GM20431 (cell line): Measurements from ENCODE around the gene HEATR9.
"Not testable (repeated sequence)": the region's sequence is repeated elsewhere in the genome, so short reads cannot be mapped to it uniquely, and the experiment has no call there.

Experiments
- in situ Hi-C: fragments of 300-500 bp; cut with MseI, MboI; formaldehyde crosslinking; loops from one replicate; pipeline ENCODE4 v1.15.0; 2020; ENCODE audit warnings: low sequenced_read_pairs; ENCODE audit not compliant: unreplicated experiment

Gene HEATR9, protein sequence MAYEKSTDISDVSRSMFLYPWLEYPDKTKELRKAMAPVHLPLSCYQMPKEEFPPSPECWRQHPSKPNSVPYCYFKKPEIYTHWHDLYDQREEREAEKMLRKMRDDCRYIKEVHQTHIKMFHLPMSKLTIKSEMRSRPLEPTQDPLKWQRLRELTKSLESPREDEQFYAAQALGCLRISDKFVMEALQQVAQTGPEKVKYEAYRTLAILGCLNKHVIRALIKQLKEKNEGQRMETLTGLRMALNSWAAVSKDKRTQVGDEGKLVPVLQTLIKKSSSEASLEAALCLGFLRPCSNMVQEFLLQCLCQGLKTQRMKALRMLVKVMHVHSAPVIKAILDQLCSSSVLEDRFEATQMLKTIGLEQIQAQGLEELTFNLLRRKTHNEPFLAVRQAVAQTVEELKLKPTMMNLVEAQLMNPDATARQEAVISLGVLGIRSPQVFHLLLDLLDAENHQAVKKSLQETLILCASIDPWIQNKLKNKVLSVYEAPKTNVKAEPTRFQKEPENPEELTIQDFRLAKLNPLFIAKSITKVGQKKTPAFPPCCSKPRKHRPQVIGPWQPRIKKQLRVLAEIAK

DNA sequence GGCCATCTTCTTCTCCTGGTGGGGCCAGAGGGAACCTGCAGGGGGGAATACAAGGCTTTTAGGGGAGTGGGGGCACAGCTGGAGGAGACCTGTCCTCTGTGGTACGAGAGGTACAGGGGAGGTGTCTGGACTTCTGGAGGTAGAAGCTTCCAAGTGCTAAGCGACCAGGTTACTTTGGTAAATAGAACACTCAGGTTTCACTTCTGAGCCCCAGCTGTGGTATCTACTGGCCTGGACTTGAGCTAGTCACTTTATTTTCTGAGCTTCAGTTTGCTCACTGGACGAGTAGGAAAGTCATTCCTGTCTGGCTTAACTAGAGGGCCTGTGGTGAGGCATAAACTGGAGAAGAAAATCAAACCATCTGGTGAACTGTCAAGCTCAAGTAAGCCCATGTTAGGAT, at the start of gene HEATR9:
Gene HEATR9, minus strand, starts transcription at position 155 of the 400 bp plus-strand sequence. Its CDS starts 149 bp downstream, at position 6.
- in situ Hi-C loops: no loop called here

DNA sequence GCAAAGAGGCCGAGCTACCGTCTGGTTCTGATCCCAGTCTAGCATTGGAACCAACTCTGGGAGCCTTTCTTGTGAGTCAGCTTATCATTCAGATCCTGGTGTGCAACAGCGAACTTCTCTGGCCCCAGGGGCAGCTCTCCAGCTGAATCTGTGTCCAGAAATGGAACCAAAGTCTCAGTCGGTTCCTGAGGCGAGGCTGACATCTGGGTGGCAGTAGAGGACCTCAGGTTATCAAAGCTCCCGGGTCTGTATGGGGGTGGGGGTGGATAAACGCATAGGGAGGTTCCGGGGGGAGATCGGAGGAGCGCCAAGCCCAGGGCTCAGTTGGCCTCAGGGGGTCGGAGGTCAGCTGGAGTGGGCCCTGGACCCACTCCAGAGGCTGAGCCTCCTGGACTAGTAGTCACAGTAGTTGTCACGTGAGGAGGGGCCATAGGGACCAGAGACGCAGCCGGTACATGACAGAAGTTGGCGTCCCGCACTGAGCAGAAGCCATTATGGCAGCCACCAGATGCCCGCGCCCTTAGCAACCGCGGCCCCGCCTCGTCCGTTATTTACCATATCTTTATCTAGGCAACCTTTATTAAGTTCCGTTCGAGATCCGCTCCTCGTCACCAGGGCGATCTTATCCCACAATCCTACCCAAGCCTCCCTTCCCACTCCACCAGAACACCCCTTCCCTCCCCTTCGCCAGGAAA, 49.0 kb upstream of the HEATR9 start:
- in situ Hi-C loops: no loop called here

DNA sequence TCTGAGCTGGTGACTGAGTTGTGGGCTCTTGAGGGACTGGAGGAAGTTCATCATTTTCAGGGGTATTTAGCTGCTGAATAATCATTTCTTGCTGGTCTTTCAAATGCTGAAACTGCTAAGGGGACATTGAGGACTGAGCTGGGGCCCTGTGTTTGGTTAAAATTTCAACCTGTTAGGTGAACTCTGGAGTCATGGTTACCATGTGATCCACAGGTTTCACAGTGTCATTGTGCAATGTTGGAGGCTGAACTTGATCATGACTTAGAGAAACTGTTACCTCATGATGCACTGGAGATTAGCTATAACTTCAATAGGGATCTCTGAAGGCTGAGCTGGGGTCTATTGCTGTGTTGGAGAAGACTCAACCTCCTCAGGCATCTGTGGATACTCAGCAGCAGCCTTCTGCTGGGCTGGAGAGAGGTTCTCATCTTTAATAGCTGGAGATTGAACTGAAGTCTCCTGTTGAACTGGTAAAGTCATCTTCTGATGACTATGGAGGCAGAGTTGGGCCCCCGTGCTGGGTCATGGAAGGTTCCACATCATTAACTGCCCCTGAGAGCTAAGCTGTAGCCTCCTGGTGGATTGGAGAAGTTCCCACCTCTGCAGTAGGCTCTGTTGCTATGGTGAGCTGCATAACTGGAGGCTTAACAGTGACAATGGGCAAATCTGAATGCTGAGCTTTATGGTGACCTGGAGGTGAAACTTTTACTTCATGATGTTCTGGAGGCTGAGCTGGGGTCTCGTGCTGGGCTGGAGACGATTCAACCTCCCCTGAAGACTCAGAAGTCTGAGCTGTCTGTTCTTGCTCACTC, 46.7 kb upstream of the HEATR9 start:
- in situ Hi-C loops: no loop called here

DNA sequence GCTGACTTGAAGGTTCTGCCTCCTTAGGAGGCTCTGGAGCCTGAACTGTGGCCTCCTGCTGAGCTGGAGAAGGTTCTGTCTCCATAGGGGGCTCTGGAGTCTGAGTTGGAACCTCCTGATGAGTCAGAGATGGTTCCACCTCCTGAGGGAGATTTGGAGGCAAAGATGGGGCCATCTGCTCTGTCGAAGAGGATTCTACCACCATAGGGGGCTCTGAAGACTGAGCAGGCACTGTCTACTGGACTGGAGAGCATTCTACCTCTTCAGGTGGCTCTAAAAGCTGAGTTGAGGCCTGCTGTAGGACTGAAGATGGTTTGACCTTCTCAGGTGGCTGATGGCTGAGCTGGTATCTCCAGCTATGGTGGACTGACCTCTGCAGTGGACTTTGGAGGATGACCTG, 45.7 kb upstream of the HEATR9 start:
- in situ Hi-C loops: no loop called here

DNA sequence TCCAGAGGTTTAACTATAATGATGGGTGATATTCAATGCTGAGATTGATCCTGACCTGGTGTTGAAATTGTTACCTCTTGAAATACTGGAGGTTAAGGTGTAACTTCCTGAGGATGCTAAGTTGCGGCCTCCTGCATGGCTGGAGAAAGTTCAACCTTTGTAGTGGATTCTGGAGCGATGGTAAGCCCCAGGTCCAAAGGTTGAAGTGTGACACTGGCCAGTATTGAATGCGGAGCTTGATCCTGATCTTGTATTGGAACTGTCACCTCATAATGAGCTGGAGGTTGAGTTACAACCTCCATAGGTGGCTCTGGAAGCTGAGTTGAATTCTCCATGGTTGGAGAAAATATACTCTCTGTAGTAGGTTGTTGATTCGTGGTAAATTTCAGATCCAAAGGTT, 44.9 kb upstream of the HEATR9 start:
- in situ Hi-C loops: no loop called here

DNA sequence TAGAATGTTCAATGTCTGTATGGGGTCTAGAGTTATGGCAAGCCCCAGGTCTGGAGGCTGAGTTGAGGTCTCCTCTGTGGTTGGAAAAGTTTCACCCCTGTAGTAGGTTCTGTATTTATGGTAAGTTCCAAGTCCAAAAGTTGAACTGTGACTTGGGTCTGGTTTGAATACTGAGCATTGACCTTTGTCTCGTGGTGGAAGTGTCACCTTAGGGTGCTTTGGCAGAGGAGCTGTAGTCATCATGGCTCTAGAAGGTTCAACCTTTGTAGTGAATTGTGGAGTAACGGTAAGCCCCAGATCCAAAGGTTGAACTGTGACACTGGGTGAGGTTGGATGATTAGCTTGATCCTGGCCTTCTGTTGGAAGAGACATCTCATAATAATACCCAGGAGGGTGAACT, 44.3 kb upstream of the HEATR9 start:
- in situ Hi-C loops: no loop called here

DNA sequence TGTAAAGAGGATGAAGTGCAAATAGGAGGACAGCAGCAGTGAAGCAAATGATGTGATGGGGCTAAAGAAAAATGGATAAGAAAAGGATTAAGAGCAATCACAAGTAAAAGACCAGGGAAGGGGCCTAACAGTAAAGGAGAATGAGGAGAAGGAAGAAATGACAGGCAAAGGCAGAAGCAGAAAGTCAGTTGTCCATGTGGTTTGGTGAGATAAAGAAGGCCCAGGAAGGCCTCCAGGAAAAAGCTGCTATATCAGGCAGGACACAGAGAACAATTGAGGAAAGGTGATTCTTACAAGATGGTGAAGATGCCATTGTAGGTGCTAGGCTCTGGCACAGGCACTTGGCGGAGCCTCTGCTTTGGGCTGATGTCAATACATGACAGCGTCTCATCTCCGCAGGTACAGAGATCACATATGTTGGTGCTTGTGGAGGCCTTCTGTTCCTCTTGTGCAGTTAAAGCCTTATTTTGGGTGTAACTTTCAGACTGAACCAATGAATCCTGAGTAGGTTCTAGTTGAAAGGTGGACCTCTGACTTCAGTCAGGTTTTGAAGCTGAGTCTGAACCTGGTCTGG, 43.7 kb upstream of the HEATR9 start:
- in situ Hi-C loops: no loop called here

DNA sequence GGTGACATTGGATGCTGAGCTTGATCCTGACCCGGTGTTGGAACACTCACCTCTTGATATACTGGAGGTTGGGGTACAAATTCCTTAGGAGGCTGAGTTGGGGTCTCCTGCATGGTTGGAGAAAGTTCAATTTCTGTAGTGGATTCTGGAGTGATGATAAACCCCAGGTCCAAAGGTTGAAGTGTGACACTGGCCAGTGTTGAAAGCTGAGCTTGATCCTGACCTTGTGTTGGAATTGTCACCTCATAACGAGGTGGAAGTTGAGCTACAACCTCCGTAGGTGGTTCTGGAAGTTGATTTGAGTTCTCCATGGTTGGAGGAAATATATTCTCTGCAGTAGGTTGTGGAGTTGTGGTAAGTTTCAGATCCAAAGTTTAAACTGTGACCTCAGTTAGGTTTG, 40.7 kb upstream of the HEATR9 start:
- in situ Hi-C loops: no loop called here

DNA sequence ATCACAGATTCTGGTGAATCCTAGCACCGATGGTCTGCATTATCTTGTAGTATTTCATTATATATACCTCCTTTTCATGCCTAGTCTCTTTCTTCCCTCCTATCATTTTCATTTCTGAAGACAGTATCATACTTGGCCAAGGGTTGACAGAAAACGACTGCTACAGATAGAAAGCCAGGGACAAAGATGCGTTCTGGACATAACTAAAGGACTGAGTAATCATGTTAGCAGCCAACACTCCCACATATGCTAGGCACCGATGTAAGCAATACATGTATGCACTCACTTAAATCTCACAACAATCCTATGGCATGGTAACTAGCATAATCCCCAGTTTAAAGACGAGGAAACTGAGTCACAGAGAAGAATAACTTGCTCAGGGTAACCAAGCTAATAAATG, 39.0 kb upstream of the HEATR9 start:
- in situ Hi-C loops: no loop called here

DNA sequence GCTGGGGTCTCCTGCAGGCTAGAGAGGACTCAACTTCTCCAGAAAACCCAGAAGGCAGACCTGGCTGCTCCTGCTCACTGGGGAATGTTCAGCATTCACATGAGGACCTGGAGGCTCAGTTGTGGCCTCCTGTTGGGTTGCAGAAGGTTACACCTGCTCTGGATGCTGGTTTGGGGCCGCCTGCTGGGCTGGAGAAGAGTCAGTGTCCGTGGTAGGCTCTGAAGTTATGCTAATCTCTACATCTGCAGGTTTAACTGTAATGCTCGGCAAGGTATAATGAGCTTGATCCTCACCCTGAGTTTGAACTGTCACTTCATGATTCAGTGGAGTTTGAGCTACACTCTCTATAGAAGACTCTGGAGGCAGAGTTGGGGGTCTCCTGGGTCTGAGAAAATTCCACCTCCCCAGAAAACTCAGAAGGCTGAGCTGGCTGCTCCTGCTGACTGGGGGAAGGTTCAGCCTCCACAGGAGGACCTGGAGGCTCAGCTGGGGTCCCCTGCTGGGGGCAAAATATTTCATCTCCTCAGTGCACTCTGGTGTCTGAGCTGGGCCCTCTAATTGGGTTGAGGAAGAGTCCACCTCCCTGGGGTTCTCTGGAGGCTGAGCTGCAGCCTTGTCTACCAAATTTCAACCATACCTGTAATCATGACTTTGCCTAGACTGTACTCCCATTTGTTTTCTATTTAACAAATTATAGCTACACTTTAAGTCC, 38.4 kb upstream of the HEATR9 start:
- in situ Hi-C loops: no loop called here

DNA sequence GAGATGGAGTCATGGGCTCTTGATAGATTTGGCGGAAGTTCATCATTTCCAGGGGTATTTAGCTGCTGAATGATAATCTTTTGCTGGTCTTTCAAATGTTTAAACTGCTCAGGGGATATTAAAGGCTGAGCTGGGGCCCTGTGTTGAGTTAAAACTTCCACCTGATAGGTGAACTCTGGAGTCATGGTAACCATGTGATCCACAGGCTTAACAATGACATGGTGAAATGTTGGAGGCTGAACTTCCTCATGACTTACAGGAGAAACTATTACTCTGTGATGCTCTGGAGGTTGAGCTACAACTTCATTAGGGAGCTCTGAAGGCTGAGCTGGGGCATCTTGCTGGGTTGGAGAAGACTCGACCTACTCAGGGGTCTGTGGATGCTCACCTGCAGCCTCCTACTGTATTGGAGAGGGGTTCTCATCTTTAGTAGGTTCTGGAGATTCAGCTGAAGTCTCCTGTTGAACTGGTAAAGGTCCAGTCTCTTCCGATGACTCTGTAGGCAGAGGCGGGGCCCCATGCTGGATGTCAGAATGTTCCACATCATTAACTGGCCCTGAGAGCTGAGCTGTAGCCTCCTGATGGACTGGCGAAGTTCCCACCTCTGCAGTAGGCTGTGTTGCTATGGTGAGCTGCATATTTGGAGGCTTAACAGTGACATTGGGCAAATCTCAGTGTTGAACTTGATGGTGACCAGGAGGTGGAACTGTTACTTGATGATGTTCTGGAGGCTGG, 37.7 kb upstream of the HEATR9 start:
- in situ Hi-C loops: no loop called here

DNA sequence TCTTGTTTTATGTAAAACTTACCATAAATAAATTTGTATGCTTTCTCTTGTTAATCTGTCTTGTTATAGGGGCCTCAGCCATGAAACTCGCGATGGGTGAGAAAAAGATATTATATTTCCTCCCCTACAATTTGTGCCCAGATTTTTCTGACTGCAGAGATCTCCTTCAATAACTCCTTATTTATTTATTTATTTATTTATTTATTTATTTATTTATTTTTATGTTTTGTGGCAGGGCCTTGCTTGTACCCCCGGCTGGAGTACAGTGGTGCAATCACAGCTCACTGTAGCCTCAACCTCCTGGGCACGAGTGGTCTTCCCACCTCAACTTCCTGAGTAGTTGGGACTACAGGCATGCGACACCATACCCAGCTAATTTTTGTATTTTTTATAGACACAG, 34.8 kb upstream of the HEATR9 start:
- in situ Hi-C loops: no loop called here

DNA sequence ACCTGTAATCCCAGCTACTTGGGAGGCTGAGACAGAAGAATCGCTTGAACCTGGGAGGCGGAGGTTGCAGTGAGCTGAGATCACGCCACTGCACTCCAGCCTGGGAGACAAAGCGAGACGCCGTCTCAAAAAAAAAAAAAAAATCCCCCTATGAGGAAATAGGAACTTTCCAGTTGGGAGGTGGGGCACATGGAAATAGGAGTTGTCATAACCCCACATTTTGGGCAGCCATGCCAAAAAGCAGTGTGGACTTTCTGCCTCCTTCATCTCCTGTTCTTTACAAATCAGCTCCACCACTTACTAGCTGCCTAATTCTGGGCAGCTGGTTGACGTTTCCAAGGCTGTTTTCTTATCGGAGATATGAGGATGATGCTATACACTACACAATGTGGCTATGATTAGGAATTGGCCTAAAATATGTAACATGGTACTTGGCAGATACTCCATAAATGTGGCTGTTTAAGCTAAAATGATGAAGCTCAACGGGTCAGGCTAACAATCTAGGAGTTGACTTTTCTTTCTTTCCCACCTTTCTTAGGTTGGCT, 33.0 kb upstream of the HEATR9 start:
- in situ Hi-C loops: no loop called here

DNA sequence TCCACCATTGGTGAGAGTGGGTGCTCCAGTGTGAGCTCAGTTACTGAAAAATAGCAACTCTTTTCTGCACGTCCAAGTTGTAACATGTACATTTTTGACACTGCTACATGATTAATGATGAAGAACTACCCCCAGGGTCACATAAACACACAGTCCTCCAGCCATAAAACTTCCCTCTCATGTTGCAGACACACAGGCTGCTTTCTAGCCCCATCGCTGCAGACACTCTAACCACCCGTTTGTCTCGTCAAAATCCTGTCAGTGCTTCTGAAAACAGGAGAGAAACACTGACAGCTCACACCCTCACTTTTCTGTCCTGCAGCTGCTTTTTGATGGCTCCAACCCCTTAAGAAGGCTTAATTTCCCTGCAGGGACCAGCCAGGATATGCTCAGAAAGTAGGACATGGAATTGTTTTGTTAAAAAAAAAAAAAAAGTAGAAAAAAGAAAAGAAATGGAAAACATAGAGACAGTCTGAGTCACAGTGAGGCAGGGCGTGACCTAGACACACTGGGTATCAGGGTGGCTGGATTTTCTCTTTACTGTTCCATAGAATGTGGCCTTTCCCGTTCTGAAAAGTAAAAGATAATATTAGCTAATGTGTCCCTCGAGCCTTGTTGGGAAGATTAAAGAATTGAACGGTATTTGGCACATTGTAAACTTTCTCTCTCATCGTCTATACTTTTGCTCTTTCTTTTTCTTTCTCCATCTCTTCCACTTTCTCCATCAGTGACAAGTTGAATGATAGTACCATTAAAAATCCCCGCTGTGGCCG, 32.2 kb upstream of the HEATR9 start:
- in situ Hi-C loops: no loop called here

DNA sequence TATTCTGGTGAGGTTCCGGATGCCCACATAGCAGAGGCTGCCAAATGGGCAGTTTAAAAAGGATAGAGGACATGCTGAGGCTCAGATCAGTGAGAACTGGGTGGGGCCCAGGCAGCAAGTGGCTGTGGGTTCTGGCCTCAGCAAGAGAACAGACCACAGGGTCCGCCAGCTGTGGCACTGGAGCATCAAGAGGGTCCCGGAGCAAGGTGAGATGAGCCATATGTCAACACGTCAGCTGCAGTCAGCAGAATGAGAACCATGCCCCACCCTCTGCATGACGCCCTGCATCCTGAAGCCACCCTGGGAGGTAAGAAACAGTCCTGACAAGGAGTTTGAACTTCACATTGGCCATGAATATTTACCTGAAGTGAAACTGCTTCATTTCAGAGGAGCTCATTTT, 31.6 kb upstream of the HEATR9 start:
- in situ Hi-C loops: no loop called here

DNA sequence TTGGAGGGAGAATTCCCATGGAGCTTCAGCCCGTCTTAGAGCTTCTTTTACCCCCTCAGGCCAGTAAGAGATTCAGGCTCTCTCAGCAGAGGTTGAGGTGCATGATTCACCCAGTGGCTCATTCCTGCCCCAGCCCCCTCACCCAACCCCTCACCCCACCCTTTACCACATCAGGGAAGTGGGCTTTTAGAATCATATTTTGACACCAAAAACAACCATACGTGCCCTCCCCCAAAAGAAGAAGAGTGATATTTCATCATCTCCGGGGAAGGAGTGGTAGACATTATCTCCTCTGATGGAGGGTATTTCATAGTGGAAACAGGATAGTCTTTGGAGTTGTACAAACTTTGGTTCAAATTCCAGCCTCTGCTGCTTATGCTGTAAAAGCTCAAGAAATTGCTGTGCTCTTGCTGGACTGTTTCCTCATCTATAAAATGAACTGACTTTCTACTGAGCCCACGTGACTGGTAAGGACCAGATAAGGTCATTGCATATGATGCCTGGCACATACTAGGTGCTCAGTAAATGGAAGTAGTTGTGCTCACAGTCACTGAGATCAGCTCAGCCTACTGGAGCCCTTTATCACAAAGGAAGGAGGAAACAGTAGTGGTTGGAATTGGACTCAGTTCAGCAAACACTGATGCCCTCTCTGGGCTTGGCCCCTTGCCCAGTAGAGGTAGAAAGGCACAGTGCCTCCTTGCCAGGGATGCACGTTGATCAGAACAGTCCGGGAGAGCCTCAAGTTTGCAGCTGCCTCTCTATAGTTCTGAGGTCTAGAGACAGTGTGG, 29.8 kb upstream of the HEATR9 start:
- in situ Hi-C loops: no loop called here

DNA sequence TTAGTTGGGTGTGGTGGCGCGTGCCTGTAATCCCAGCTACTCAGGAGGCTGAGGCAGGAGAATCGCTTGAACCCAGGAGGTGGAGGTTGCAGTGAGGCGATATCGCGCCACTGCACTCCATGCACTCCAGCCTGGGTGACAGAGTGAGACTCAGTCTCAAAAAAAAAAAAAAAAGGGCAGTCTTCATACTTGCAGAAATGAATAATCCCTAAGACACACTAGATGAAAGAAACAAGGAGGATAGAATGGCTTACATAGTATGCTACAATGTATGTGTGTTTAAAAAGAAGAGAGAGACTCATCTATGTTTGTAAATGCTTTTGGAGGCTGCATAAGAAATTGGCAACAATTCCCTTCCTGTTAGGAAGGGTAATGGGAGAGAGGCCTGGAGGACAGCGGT, 29.1 kb upstream of the HEATR9 start:
- in situ Hi-C loops: not testable (repeated sequence)
